NCI-H510A treated with DMSO at 0.1 percent for 48 hours (cell line): ENCODE data around the gene SGSM1.
"Not testable (repeated sequence)": the region's sequence is repeated elsewhere in the genome, so short reads cannot be mapped to it uniquely, and the experiment has no call there.

Experiments
- DNase-seq: peaks from one replicate; lab custom pipeline; 2025; lab: John Stamatoyannopoulos, UW

SGSM1 gene

GRCh38 chr22:24837517-24837916 is 31.5 kb downstream of the SGSM1 start:
- DNase-seq: not testable (repeated sequence)

- peak; percentile 3 for DNase-seq
Measured at GRCh38 chr22:24841261-24841660, 35.2 kb downstream of the SGSM1 start.

GRCh38 chr22:24843048-24843447 is 37.0 kb downstream of the SGSM1 start:
- DNase-seq: no peak

- no peak for DNase-seq
Measured at GRCh38 chr22:24845041-24845898, 39.3 kb downstream of the SGSM1 start.

GRCh38 chr22:24847490-24847889 is 41.5 kb downstream of the SGSM1 start:
- no peak for DNase-seq

GRCh38 chr22:24848559-24849168 is 42.7 kb downstream of the SGSM1 start:
- no peak for DNase-seq

GRCh38 chr22:24855794-24856193 is 49.8 kb downstream of the SGSM1 start:
- no peak for DNase-seq

GRCh38 chr22:24857576-24857975 is 51.6 kb downstream of the SGSM1 start:
- DNase-seq: no peak

GRCh38 chr22:24859587-24859986 is 53.6 kb downstream of the SGSM1 start:
- no peak for DNase-seq

GRCh38 chr22:24865508-24865907 is 59.5 kb downstream of the SGSM1 start:
- no peak for DNase-seq

GRCh38 chr22:24867323-24868022 is 61.5 kb downstream of the SGSM1 start:
- no peak for DNase-seq

- DNase-seq: no peak
Measured at GRCh38 chr22:24868979-24869378, 63.0 kb downstream of the SGSM1 start.

- DNase-seq: no peak
Measured at GRCh38 chr22:24871611-24872205, 65.7 kb downstream of the SGSM1 start.

- DNase-seq: no peak
Measured at GRCh38 chr22:24873226-24873625, 67.2 kb downstream of the SGSM1 start.

GRCh38 chr22:24875862-24876506 is 70.0 kb downstream of the SGSM1 start:
- DNase-seq: no peak

GRCh38 chr22:24876700-24877099 is 70.7 kb downstream of the SGSM1 start:
- no peak for DNase-seq

- DNase-seq: no peak
Measured at GRCh38 chr22:24878969-24879368, 73.0 kb downstream of the SGSM1 start.

GRCh38 chr22:24883432-24883831 is 77.4 kb downstream of the SGSM1 start:
- DNase-seq: no peak

- no peak for DNase-seq
Measured at GRCh38 chr22:24887260-24887659, 81.2 kb downstream of the SGSM1 start.

GRCh38 chr22:24893341-24894070 is 87.5 kb downstream of the SGSM1 start:
- no peak for DNase-seq
